ACC112 (cell line): ENCODE measurements around the gene CFAP141.

ENCODE experiments used
- H2AFZ ChIP-seq: fragments of 200-600 bp; sonication (generic); one replicate; pipeline ENCODE4 v1.6.0; 2017; ENCODE audit warnings: antibody characterized with exemption, low read length; ENCODE audit not compliant: unreplicated experiment
- H3K27ac ChIP-seq: fragments of 200-600 bp; sonication (generic); 2 replicates; pipeline ENCODE4 v1.5.1; 2014; ENCODE audit warnings: low read depth, mild to moderate bottlenecking, antibody characterized with exemption, low read length, moderate library complexity
- H3K27me3 ChIP-seq: fragments of 200-600 bp; sonication (generic); 2 replicates; pipeline ENCODE4 v1.6.1; 2014; ENCODE audit warnings: mild to moderate bottlenecking, antibody characterized with exemption, low read length, moderate library complexity, mixed read lengths; ENCODE audit not compliant: insufficient read depth
- H3K36me3 ChIP-seq: fragments of 200-600 bp; sonication (generic); 2 replicates; pipeline ENCODE4 v1.6.1; 2016; ENCODE audit warnings: mild to moderate bottlenecking, antibody characterized with exemption, low read length, moderate library complexity, mixed read lengths; ENCODE audit not compliant: insufficient read depth
- H3K4me1 ChIP-seq: fragments of 200-600 bp; sonication (generic); one replicate; pipeline ENCODE4 v1.6.1; 2016; ENCODE audit warnings: low read length, mixed read lengths; ENCODE audit not compliant: insufficient read depth, unreplicated experiment, control insufficient read depth
- H3K4me3 ChIP-seq: fragments of 200-600 bp; sonication (generic); 2 replicates; pipeline ENCODE4 v1.5.1; 2014; ENCODE audit warnings: mild to moderate bottlenecking, low read depth, low read length
- H3K79me2 ChIP-seq: fragments of 200-600 bp; sonication (generic); one replicate; pipeline ENCODE4 v1.6.0; 2016; ENCODE audit warnings: low read length; ENCODE audit not compliant: control insufficient read depth, unreplicated experiment, insufficient read depth

Gene CFAP141

DNA sequence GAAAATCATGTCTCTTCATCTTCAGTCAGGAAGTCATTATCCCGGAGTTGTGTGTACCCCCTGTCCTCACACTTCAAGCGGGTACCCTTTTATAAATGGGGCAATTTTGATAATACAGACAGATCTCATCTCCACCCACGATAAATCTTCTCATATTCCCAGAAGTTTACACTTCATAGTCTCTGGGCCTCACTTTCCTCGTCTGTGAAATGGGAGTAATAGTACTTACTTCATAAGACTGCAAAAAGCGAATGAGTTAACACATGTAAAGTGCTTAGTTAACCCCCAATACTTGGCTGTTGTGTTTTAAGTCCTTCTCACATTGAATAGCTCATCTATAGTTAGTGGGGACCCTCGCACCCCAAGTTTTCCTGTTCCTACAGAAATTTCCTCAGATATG is 52.1 kb downstream of the CFAP141 start:
- peaks cover 12% of the 10 kb centered on the region for H3K4me1 ChIP-seq
- H3K4me3 ChIP-seq: no peak overlapping the region
- no peak overlapping the region for H2AFZ ChIP-seq
- no peak overlapping the region for H3K27ac ChIP-seq
- H3K79me2 ChIP-seq: peaks cover 3% of the 10 kb centered on the region
- H3K36me3 ChIP-seq: peaks cover 21% of the 10 kb centered on the region
- no peaks in the 10 kb centered on the region for H3K27me3 ChIP-seq

DNA sequence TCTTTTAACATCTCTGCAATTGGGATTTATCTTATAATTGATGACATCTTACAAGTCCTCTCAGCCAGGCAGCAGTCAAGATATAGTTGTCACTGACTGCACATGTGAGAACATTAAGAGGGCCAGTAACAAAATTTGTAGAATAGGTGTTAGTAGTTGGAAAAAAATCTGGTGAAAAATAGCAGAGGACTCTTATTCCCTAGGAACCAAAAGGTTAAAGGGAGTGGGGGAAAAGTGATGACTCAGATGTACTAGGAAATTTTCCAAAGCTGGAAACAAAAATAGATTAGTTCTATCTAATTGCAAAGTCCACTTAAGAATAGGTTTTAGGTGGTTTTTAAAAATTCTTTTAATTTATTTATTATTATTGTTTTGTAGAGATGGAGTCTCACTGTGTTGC is 54.8 kb downstream of the CFAP141 start:
- no peaks in the 10 kb centered on the region for H3K79me2 ChIP-seq

More for the DNA sequence above, 54.8 kb downstream of the CFAP141 start:
- Histone ChIP-seq H3K27ac (no peak overlapping the region), H2AFZ (no peak overlapping the region), H3K4me3 (no peak overlapping the region), H3K36me3 (peaks cover 12% of the 10 kb centered on the region; the same call in 1 of the 2 replicates), H3K4me1 (peaks cover 6% of the 10 kb centered on the region), H3K27me3 (no peaks in the 10 kb centered on the region)
